Adrenal gland (tissue), 12 donors: ENCODE data around the gene EBF3. TPM values are rescaled to one million over a fixed set of nuclear protein-coding genes. Genes with fewer than 3 reads are reported as not detected.

ENCODE experiments used
- DNase-seq, 7 donors: peaks; one replicate each; pipeline ENCODE4 v3.0.0-alpha.2; 2019 to 2020
- H3K27ac ChIP-seq, 5 donors: fragments of 200-600 bp; sonication (generic) in 4 of 5; 1 replicate in 3 of 5; 2 replicates in 2 of 5; pipeline versions ENCODE4 v1.5.1 to v1.8.0; 2016 to 2020; ENCODE audit warnings: mild to moderate bottlenecking in 1 of 5
- H3K27me3 ChIP-seq: fragments of 200-600 bp; 2 replicates; pipeline ENCODE4 v1.8.0; 2021
- H3K36me3 ChIP-seq, 2 donors: fragments of 200-600 bp; replicated peaks in 1 of 2; 1 replicate in 1 of 2; 2 replicates in 1 of 2; pipeline versions ENCODE4 v1.5.1 to v1.8.0; 2018 to 2022
- H3K4me1 ChIP-seq, 2 donors: fragments of 200-600 bp; replicated peaks in 1 of 2; 1 replicate in 1 of 2; 2 replicates in 1 of 2; pipeline versions ENCODE4 v1.5.1 to v1.8.0; 2018 to 2021
- H3K4me3 ChIP-seq, 4 donors: fragments of 200-600 bp; sonication (generic) in 3 of 4; one replicate each; pipeline ENCODE4 v1.5.1; 2016 to 2018
- H3K9me3 ChIP-seq, 3 donors: fragments of 200-600 bp; sonication (generic) in 1 of 3; replicated peaks in 1 of 3; 1 replicate in 2 of 3; 2 replicates in 1 of 3; pipeline versions ENCODE4 v1.5.1 to v1.8.0; 2016 to 2021
- CTCF ChIP-seq, 6 experiments: fragments of 450-650 bp in 4 of 6; fragments of 200-600 bp in 2 of 6; sonication (generic) in 1 of 6; IDR thresholded peaks; 1 replicate in 5 of 6; 2 replicates in 1 of 6; pipeline versions ENCODE4 v1.5.1 to v1.8.0; 2016 to 2021; ENCODE audit warnings: antibody characterized with exemption in 6 of 6, mild to moderate bottlenecking in 2 of 6, moderate library complexity in 1 of 6
- POLR2A ChIP-seq, 2 donors: fragments of 450-650 bp; IDR thresholded peaks; one replicate each; pipeline ENCODE4 v1.6.1; 2017; ENCODE audit warnings: antibody characterized with exemption in 2 of 2, mild to moderate bottlenecking in 2 of 2, moderate library complexity in 1 of 2
- WGBS, 4 donors: extraction: QIAGEN DNeasy Blood & Tissue Kit in 2 of 4; methylation state at CpG; one replicate each; pipeline versions ENCODE4 v1.1.5 to v1.1.7; 2013 to 2017; 5-methylcytosine and 5-hydroxymethylcytosine counted together
- intact Hi-C, 2 donors: fragments of 100-400 bp; cut with DNase I; formaldehyde crosslinking; loops; one replicate each; pipeline versions ENCODE4 v1.14.1 to v1.15.0; 2022 to 2023
- polyA plus RNA-seq, 3 donors: library from polyadenylated mRNA; stranded (reverse); fragments of 200-250 nt in 2 of 3; fragments of 350-450 nt in 1 of 3; fragmentation: Illumina TruSeq in 1 of 3; extraction: RNeasy Lipid Tissue Mini Kit (QIAGEN cat#74804) in 1 of 3; gene quantifications; one replicate each; pipeline ENCODE4 v1.2.3, GENCODE V29; 2013 to 2014
- total RNA-seq, 9 donors: library from RNA; depleted of rRNA in 4 of 9; stranded (reverse); fragments of >200 nt in 4 of 9; fragments of 120-200 nt in 1 of 9; fragmentation: NEBNext Ultra II Directional in 1 of 9; extraction: Animal tissue kit (Norgen Biotek cat#: 25700) in 1 of 9; gene quantifications; one replicate each; pipeline versions ENCODE4 v1.1.0 to v1.2.4, GENCODE V29; 2013 to 2023
- donor health status: healthy with polysubstance abuse.
- donor health status: Bipolar disorder and iron deficiency.
- donor health status: DM: yes; HTN: yes; CAD: no.
- donor health status: DM: no; HTN: no; CAD: no.
- donor health status: DM: no; HTN: no; CAD: no.
- donor health status: DM: yes; HTN: yes; CAD: no.

The EBF3 gene
- total and polyA plus RNA-seq, 12 donors, result 0.12 to 2.2 (median 0.53) TPM; not detected in 1

- intact Hi-C loops, result no loop called here
These were observed 72.3 kb downstream of the EBF3 start for GRCh38 chr10:129891806-129892205.

DNA sequence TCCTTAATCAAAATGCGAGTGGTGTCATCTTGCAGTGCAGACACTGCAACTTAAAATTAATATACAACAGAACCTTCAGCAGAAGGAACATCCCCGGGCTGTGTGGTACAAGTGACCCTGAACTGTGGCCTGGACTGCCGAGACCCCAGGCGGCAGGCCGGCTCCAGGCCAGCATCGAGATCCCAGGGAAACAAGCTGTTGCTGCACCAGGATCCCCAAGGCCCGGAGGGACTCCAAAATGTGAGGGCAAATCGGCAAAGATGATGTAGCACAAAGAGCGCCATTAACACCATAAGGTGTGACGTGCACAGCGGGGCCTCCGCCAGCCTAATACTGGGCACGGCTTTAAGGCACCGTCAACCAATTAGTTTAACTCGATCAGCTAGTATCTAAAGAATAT lies 73.9 kb downstream of the EBF3 start:
- Histone ChIP-seq H3K27me3 (peaks cover 4% of the 10 kb centered on the region), H3K36me3 (no peaks in the 10 kb centered on the region), H3K9me3 (no peaks in the 10 kb centered on the region), H3K4me3 (no peak overlapping the region), H3K27ac (no peak overlapping the region), H3K4me1 (no peaks in the 10 kb centered on the region)
- no peak for DNase-seq
- TF ChIP-seq CTCF (IDR thresholded peaks at IDR 0.05) (no peak), POLR2A (IDR thresholded peaks at IDR 0.05) (no peak)
- 81 to 86% (median 82%) methylated on average over 14 to 15 of the region's 15 CpGs for WGBS, 4 donors
- intact Hi-C loops, result no loop called here

More at GRCh38 chr10:129891806-129892205, 72.3 kb downstream of the EBF3 start:
- no peaks in the 10 kb centered on the region for H3K9me3 ChIP-seq
- TF ChIP-seq CTCF (IDR thresholded peaks at IDR 0.05), result no peak
- TF ChIP-seq POLR2A (IDR thresholded peaks at IDR 0.05), result no peak
- no peaks in the 10 kb centered on the region for H3K36me3 ChIP-seq
- H3K27me3 ChIP-seq, result peaks cover 15% of the 10 kb centered on the region
- 78 to 85% (median 84%) methylated on average over 7 to 13 of the region's 13 CpGs for WGBS, 4 donors
- no peak overlapping the region for H3K4me3 ChIP-seq
- H3K4me1 ChIP-seq, result no peaks in the 10 kb centered on the region
- no peak for DNase-seq
- H3K27ac ChIP-seq, result no peak overlapping the region

- intact Hi-C loops, result loop anchor here in 1 of 2 donors (10.0 kb wide), 1 partner anchor 236 kb away; no protein-coding TSS in a partner anchor
These were observed 75.1 kb downstream of the EBF3 start for GRCh38 chr10:129888784-129889616.

More at GRCh38 chr10:129888784-129889616, 75.1 kb downstream of the EBF3 start:
- no peaks in the 10 kb centered on the region for H3K9me3 ChIP-seq
- H3K36me3 ChIP-seq, result no peaks in the 10 kb centered on the region
- H3K27ac ChIP-seq, result no peak overlapping the region
- TF ChIP-seq POLR2A (IDR thresholded peaks at IDR 0.05) (no peak), CTCF (IDR thresholded peaks at IDR 0.05) (peak; percentile 27 to 54 (median 34))
- WGBS, 4 donors, result 41 to 65% (median 47%) methylated on average over 12 to 22 of the region's 22 CpGs
- peak in 5 of 7 donors; percentile 18 to 43 (median 37) for DNase-seq
- H3K27me3 ChIP-seq, result no peaks in the 10 kb centered on the region
- no peaks in the 10 kb centered on the region for H3K4me1 ChIP-seq
- no peak overlapping the region for H3K4me3 ChIP-seq
